Heart left ventricle (tissue), 13 donors: ENCODE results near the gene FUT4.

Experiments
- POLR2A ChIP-seq, 2 donors: fragments of 450-650 bp; IDR thresholded peaks; one replicate each; pipeline ENCODE4 v1.6.1; 2017; ENCODE audit warnings: antibody characterized with exemption in 2 of 2, mild to moderate bottlenecking in 2 of 2, moderate library complexity in 2 of 2
- TF ChIP-seq, protein P1 (sequence below), 12 donors: fragments of 200-600 bp; sonication (generic) in 4 of 12; IDR thresholded peaks; one replicate each; pipeline versions ENCODE4 v1.5.0 to v1.8.0; 2018 to 2022; ENCODE audit warnings: antibody characterized with exemption in 12 of 12, mild to moderate bottlenecking in 5 of 12
- donor health status: ischemic (EF 13 %, LVEDD 7.1; RV severe dilation, severe dysfunction).
- donor health status: DM: no; HTN: yes; CAD: no.
- donor health status: DM: no; HTN: no; CAD: no.
- donor health status: ischemic (EF 25% LVEDD 6.9; RV normal size, moderate dysfunction).
- donor health status: ischemic (EF 25% LVEDD 5.7; RV mildly dilated, moderate dysfunction).
- donor health status: ischemic (EF 35%, LVEDD 5.7; RV mildly dilated, moderate dysfunction).
- donor health status: nonischemic (EF 11% LVEDD 7.7; RV severe dilation, severe dysfunction).
- donor health status: DM: yes; HTN: yes; CAD: no.
- donor health status: PGD.
- donor health status: ischemic (EF 29% LVEDD 5.4; RV normal size, mild dysfunction).
- donor health status: nonischemic (EF 23%, LVEDD 6.1; RV moderate dilation, normal function).

DNA sequence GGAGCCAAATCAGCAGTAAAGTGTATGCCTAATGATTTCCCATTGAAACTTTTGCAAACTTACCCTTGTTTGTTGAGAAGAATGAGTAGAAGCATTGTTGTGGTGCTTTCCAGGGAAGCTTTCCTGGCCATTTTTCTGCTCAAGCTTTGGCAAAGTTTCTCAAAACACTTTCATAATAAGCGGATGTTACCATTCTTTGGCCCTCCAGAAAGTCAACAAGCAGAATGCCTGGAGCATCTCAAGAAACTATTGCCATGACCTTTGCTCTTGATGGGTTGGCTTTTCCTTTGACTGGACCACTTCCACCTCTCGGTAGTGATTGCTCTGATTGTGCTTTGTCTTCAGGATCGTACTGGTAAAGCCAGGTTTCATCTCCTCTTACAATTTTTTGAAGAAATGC is 34.1 kb downstream of the FUT4 start:
- TF ChIP-seq, protein P1, sequence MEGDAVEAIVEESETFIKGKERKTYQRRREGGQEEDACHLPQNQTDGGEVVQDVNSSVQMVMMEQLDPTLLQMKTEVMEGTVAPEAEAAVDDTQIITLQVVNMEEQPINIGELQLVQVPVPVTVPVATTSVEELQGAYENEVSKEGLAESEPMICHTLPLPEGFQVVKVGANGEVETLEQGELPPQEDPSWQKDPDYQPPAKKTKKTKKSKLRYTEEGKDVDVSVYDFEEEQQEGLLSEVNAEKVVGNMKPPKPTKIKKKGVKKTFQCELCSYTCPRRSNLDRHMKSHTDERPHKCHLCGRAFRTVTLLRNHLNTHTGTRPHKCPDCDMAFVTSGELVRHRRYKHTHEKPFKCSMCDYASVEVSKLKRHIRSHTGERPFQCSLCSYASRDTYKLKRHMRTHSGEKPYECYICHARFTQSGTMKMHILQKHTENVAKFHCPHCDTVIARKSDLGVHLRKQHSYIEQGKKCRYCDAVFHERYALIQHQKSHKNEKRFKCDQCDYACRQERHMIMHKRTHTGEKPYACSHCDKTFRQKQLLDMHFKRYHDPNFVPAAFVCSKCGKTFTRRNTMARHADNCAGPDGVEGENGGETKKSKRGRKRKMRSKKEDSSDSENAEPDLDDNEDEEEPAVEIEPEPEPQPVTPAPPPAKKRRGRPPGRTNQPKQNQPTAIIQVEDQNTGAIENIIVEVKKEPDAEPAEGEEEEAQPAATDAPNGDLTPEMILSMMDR (IDR thresholded peaks at IDR 0.05): no peak
- no peak for TF ChIP-seq POLR2A (IDR thresholded peaks at IDR 0.05)
